HepG2 (cell line): ENCODE measurements around the gene ZNF30. TPM values are rescaled to one million over a fixed set of nuclear protein-coding genes. Genes with fewer than 3 reads are reported as not detected.

ENCODE experiments used
- BRCA1 ChIP-seq: sonication (generic); formaldehyde crosslinking; IDR thresholded peaks from 2 replicates; pipeline ENCODE4 v1.4.0; 2020; ENCODE audit warnings: missing genetic modification reagents
- CBX2 ChIP-seq, 2 experiments: fragments of 200-600 bp in 1 of 2; sonication (generic); formaldehyde crosslinking in 1 of 2; IDR thresholded peaks; 2 replicates each; pipeline versions ENCODE4 v1.7.0 to v1.8.1; 2018 to 2022; ENCODE audit warnings: low read depth in 2 of 2, low read length in 1 of 2, mild to moderate bottlenecking in 1 of 2, missing genetic modification reagents in 1 of 2
- DNMT3B ChIP-seq: conservative IDR thresholded peaks from 2 replicates; pipeline ENCODE4 v1.6.1; 2016; ENCODE audit warnings: missing biosample characterization, control low read depth
- GABPA ChIP-seq, 2 experiments: IDR thresholded peaks; 2 replicates each; pipeline ENCODE4 v1.6.1; 2011 to 2016; ENCODE audit warnings: low read depth in 2 of 2, low read length in 1 of 2, missing biosample characterization in 1 of 2, missing genetic modification characterization in 1 of 2
- JDP2 ChIP-seq: sonication (generic); formaldehyde crosslinking; IDR thresholded peaks from 2 replicates; pipeline ENCODE4 v1.8.1; 2022; ENCODE audit warnings: missing genetic modification reagents, borderline replicate concordance
- KDM2A ChIP-seq: sonication (generic); formaldehyde crosslinking; IDR thresholded peaks from 2 replicates; pipeline ENCODE4 v1.4.0; 2020; ENCODE audit warnings: low read depth, missing genetic modification reagents, borderline replicate concordance
- KLF11 ChIP-seq: IDR thresholded peaks from 2 replicates; pipeline ENCODE4 v1.6.1; 2016; ENCODE audit warnings: missing compliant biosample characterization
- MXI1 ChIP-seq: IDR thresholded peaks from 3 replicates; pipeline ENCODE4 v1.6.1; 2012; ENCODE audit warnings: low read depth, low read length, inconsistent platforms, borderline replicate concordance
- MZF1 ChIP-seq: sonication (generic); formaldehyde crosslinking; IDR thresholded peaks from 2 replicates; pipeline ENCODE4 v1.8.1; 2023; ENCODE audit warnings: mild to moderate bottlenecking, missing genetic modification reagents, borderline replicate concordance
- NFKB2 ChIP-seq: sonication (generic); formaldehyde crosslinking; IDR thresholded peaks from 2 replicates; pipeline ENCODE4 v1.4.0; 2020; ENCODE audit warnings: missing genetic modification reagents, borderline replicate concordance
- NRL ChIP-seq: sonication (generic); formaldehyde crosslinking; IDR thresholded peaks from 2 replicates; pipeline ENCODE4 v1.5.0; 2020; ENCODE audit warnings: missing genetic modification reagents, mild to moderate bottlenecking, moderate library complexity, borderline replicate concordance
- POGZ ChIP-seq: sonication (generic); formaldehyde crosslinking; IDR thresholded peaks from 2 replicates; pipeline ENCODE4 v1.4.0; 2020; ENCODE audit warnings: mild to moderate bottlenecking, missing genetic modification reagents
- REL ChIP-seq: sonication (generic); formaldehyde crosslinking; conservative IDR thresholded peaks from 2 replicates; pipeline ENCODE4 v1.8.0; 2022; ENCODE audit warnings: mild to moderate bottlenecking, missing genetic modification reagents, moderate library complexity
- RORA ChIP-seq: sonication (generic); formaldehyde crosslinking; IDR thresholded peaks from 2 replicates; pipeline ENCODE4 v1.5.0; 2020; ENCODE audit warnings: mild to moderate bottlenecking, missing genetic modification reagents, moderate library complexity
- XBP1 ChIP-seq: sonication (generic); formaldehyde crosslinking; IDR thresholded peaks from 2 replicates; pipeline ENCODE4 v1.5.0; 2020; ENCODE audit warnings: missing genetic modification reagents
- ZKSCAN1 ChIP-seq: fragments of 150-350 bp; IDR thresholded peaks from 2 replicates; pipeline ENCODE4 v1.6.1; 2014; ENCODE audit warnings: low read length
- ZNF33B ChIP-seq: sonication (generic); formaldehyde crosslinking; IDR thresholded peaks from 2 replicates; pipeline ENCODE4 v1.5.1; 2020; ENCODE audit warnings: mild to moderate bottlenecking, missing genetic modification reagents
- ZNF530 ChIP-seq: sonication (generic); formaldehyde crosslinking; IDR thresholded peaks from 2 replicates; pipeline ENCODE4 v1.5.0; 2020; ENCODE audit warnings: low read depth, mild to moderate bottlenecking, missing genetic modification reagents
- ZNF75D ChIP-seq: sonication (generic); formaldehyde crosslinking; IDR thresholded peaks from 2 replicates; pipeline ENCODE4 v1.8.1; 2023; ENCODE audit warnings: missing genetic modification reagents, mild to moderate bottlenecking, borderline replicate concordance
- ZNF775 ChIP-seq: sonication (generic); formaldehyde crosslinking; IDR thresholded peaks from 2 replicates; pipeline ENCODE4 v1.4.0; 2020; ENCODE audit warnings: missing genetic modification reagents, mild to moderate bottlenecking, moderate library complexity, borderline replicate concordance
- polyA plus RNA-seq, 8 experiments: library from polyadenylated mRNA; depleted of rRNA in 3 of 8; stranded (reverse) in 7 of 8; unstranded in 1 of 8; fragments of >200 nt; fragmentation: Illumina TruSeq in 4 of 8; extraction: Trizol in 4 of 8; gene quantifications; 2 replicates each; pipeline versions ENCODE4 v1.2.1 to v1.2.3, GENCODE V29; 2011 to 2016; ENCODE audit warnings: low read depth in 4 of 8, missing spikeins in 1 of 8, mixed read lengths in 1 of 8; ENCODE audit not compliant: insufficient read depth in 1 of 8
- total RNA-seq, 5 experiments: library from RNA; depleted of rRNA; stranded (reverse); fragments of >200 nt; fragmentation: Illumina TruSeq; extraction: Trizol; gene quantifications; 2 replicates each; pipeline ENCODE4 v1.2.3, GENCODE V29; 2016; ENCODE audit warnings: low read depth in 1 of 5
- TF ChIP-seq, protein P1 (sequence below): IDR thresholded peaks from 2 replicates; pipeline ENCODE4 v1.6.1; 2016
- TF ChIP-seq, protein P2 (sequence below): sonication (generic); formaldehyde crosslinking; IDR thresholded peaks from 2 replicates; pipeline ENCODE4 v1.5.0; 2020; ENCODE audit warnings: missing genetic modification reagents
- TF ChIP-seq, protein P3 (sequence below): sonication (generic); formaldehyde crosslinking; conservative IDR thresholded peaks from 2 replicates; pipeline ENCODE4 v1.4.0; 2020; ENCODE audit warnings: missing genetic modification reagents
- TF ChIP-seq, protein P4 (sequence below): sonication (generic); formaldehyde crosslinking; IDR thresholded peaks from 2 replicates; pipeline ENCODE4 v1.4.0; 2020; ENCODE audit warnings: missing genetic modification reagents

The ZNF30 gene
- total and polyA plus RNA-seq, 2 of the 13 experiments (the other 11 are each of a cell fraction or from before 2014, with no cell fraction given) = 2.3 to 4.4 TPM

DNA sequence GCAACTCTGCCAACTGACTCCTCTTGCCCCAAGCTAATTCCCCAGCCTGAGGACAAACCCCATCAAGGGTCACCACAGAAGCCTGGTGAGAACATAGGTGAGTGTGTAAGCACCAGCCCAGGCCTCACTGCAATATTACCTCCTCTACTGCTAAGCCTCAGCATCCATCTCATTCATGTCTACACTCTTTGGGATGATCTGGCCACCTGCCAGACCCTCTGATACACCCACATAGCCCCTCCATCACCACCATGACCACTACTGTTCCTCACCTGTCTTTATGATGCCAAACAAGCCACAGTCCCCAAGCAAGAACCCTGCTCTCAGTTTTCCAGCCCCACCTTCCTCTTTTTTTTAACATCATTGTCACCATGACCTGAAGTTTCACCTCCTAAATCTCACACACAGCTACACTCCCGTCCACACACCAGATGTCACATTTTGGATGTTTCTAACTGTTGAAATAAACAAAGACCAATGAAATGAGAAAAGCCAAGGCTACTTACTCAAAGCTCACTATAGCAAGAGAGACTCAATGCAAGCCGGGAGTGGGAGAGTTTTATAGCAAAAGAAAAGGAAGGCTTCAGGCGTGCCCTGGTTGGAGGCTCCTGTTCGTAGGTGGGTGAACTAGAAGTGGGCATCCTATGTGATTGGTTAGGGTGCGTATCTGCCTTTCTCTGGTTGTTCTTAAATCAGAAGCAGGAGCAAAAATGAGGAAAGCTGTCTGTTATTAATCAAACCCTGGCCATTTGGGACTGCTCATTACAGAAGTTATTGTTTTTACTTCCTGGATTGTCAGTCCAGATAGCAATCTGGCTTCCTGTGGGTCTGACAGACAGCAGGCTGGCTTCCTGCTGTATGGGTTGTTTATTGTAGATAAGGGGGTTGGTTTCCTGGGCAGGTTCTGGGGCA lies 35.3 kb downstream of the ZNF30 start (continued):
- TF ChIP-seq, protein P1, sequence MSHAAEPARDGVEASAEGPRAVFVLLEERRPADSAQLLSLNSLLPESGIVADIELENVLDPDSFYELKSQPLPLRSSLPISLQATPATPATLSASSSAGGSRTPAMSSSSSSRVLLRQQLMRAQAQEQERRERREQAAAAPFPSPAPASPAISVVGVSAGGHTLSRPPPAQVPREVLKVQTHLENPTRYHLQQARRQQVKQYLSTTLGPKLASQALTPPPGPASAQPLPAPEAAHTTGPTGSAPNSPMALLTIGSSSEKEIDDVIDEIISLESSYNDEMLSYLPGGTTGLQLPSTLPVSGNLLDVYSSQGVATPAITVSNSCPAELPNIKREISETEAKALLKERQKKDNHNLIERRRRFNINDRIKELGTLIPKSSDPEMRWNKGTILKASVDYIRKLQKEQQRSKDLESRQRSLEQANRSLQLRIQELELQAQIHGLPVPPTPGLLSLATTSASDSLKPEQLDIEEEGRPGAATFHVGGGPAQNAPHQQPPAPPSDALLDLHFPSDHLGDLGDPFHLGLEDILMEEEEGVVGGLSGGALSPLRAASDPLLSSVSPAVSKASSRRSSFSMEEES = 0 out of 2 replicates have a peak, but pooled peaks have one; percentile 42
- no peak for TF ChIP-seq POGZ (CRISPR knock-in tag)
- TF ChIP-seq, protein P2, sequence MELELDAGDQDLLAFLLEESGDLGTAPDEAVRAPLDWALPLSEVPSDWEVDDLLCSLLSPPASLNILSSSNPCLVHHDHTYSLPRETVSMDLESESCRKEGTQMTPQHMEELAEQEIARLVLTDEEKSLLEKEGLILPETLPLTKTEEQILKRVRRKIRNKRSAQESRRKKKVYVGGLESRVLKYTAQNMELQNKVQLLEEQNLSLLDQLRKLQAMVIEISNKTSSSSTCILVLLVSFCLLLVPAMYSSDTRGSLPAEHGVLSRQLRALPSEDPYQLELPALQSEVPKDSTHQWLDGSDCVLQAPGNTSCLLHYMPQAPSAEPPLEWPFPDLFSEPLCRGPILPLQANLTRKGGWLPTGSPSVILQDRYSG (CRISPR knock-in tag) = no peak
- TF ChIP-seq ZNF33B (CRISPR knock-in tag) = no peak
- no peak for TF ChIP-seq MZF1 (CRISPR knock-in tag)
- no peak for TF ChIP-seq DNMT3B (CRISPR knock-in tag)
- no peak for TF ChIP-seq BRCA1 (CRISPR knock-in tag)
- no peak for TF ChIP-seq RORA (CRISPR knock-in tag)
- no peak for TF ChIP-seq NRL (CRISPR knock-in tag)
- no peak for TF ChIP-seq JDP2 (CRISPR knock-in tag)
- no peak for TF ChIP-seq ZNF530 (CRISPR knock-in tag)
- no peak for TF ChIP-seq ZNF75D (CRISPR knock-in tag)
- TF ChIP-seq ZNF775 (CRISPR knock-in tag) = no peak
- no peak for TF ChIP-seq CBX2 (IDR thresholded peaks at IDR 0.05; ENCODE audit: low read depth, low read length)
- no peak for TF ChIP-seq CBX2 (CRISPR knock-in tag; IDR thresholded peaks at IDR 0.05; ENCODE audit: low read depth)
- no peak for TF ChIP-seq NFKB2 (CRISPR knock-in tag)
- peak; percentile 35; the same call in 1 of the 2 replicates for TF ChIP-seq GABPA (IDR thresholded peaks at IDR 0.05; ENCODE audit: low read depth, low read length)
- TF ChIP-seq GABPA (CRISPR knock-in tag; IDR thresholded peaks at IDR 0.05; ENCODE audit: low read depth) = peak; percentile 88
- no peak for TF ChIP-seq REL (CRISPR knock-in tag)
- TF ChIP-seq, protein P3, sequence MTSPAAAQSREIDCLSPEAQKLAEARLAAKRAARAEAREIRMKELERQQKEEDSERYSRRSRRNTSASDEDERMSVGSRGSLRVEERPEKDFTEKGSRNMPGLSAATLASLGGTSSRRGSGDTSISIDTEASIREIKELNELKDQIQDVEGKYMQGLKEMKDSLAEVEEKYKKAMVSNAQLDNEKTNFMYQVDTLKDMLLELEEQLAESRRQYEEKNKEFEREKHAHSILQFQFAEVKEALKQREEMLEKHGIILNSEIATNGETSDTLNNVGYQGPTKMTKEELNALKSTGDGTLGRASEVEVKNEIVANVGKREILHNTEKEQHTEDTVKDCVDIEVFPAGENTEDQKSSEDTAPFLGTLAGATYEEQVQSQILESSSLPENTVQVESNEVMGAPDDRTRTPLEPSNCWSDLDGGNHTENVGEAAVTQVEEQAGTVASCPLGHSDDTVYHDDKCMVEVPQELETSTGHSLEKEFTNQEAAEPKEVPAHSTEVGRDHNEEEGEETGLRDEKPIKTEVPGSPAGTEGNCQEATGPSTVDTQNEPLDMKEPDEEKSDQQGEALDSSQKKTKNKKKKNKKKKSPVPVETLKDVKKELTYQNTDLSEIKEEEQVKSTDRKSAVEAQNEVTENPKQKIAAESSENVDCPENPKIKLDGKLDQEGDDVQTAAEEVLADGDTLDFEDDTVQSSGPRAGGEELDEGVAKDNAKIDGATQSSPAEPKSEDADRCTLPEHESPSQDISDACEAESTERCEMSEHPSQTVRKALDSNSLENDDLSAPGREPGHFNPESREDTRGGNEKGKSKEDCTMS (CRISPR knock-in tag) = no peak
- no peak for TF ChIP-seq KDM2A (CRISPR knock-in tag)
- TF ChIP-seq XBP1 (CRISPR knock-in tag) = no peak
- TF ChIP-seq, protein P4, sequence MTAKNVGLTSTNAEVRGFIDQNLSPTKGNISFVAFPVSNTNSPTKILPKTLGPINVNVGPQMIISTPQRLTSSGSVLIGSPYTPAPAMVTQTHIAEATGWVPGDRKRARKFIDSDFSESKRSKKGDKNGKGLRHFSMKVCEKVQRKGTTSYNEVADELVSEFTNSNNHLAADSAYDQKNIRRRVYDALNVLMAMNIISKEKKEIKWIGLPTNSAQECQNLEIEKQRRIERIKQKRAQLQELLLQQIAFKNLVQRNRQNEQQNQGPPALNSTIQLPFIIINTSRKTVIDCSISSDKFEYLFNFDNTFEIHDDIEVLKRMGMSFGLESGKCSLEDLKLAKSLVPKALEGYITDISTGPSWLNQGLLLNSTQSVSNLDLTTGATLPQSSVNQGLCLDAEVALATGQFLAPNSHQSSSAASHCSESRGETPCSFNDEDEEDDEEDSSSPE (CRISPR knock-in tag) = no peak
- TF ChIP-seq KLF11 (CRISPR knock-in tag) = no peak
- TF ChIP-seq ZKSCAN1 = no peak
- TF ChIP-seq MXI1 = 0 out of 3 replicates have a peak, but pooled peaks have one; percentile 13
